HUDEP-2 (cell line): Measurements from ENCODE around the gene KCNJ15.
A peak's percentile ranks its signal among the peaks of the same experiment; 100 is the strongest.

ENCODE experiments used
- DNase-seq, 76 experiments: peaks; one replicate each; lab custom pipeline; 2025; ENCODE audit not compliant: unreplicated experiment in 76 of 76; lab: John Stamatoyannopoulos, UW

Gene KCNJ15

DNA sequence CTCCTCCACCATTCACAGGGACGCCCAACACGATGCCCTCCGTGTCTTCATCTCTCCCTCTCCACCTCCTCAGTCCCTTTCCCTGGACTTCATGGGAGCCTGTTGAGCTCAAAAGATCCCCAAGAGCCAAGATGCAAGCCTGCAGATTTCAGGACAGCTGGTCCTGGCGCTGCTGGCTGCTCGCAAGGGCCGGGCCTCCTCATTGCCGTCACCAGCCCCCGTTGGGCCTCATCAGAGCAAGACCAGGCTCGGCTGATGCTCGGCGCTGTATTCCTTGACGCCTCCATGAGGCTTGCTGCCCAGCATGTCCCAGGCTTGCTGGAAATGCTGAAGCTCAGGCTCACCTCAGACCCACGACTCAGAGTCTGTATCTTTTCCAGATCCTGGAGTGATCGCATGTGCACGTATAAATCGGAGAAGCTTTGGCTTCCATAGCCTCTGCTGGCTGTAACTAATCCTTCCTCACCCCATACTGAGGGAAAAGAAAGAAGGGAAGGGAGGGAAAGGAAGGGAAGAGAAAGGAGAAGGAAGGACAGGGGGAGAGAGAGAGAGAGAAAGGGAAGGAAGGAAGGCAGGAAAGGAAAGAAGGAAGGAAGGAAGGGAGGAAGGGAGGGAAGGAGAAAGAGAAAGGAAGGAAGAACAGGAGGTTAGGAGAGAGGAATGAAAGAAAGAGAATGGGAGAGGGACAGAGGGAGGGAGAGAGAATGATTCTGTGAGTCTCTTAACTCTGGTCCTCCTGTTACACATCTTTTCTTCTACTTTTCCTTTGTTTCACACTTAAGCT, 94.6 kb downstream of the KCNJ15 start:
- DNase-seq: no peak

DNA sequence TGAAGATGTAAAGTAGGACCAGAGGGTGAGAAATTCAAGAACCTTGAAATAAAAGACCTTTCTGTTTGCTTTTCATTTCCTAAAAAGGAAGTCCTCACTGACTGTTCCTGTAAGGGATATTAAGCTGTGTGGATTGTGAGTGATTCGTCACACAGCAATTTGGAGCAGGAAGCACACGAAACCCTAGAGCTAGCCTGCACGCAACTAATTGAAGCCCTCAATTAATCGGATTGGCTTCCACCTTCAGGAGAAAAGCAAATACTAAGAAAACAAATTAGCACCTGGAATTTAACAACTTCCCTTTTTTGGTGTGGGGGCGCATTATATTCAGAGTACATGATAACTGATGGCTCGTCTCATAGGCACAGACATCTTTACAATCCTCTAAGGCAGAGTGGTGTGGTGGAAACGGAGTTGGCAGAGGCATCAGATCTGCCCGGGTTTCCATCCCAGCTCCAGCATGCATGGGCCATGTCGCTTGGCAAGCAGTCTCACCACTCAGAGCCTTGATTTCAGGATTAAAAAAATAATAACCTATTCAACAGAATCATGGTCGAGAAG, 95.2 kb downstream of the KCNJ15 start:
- DNase-seq: no peak

DNA sequence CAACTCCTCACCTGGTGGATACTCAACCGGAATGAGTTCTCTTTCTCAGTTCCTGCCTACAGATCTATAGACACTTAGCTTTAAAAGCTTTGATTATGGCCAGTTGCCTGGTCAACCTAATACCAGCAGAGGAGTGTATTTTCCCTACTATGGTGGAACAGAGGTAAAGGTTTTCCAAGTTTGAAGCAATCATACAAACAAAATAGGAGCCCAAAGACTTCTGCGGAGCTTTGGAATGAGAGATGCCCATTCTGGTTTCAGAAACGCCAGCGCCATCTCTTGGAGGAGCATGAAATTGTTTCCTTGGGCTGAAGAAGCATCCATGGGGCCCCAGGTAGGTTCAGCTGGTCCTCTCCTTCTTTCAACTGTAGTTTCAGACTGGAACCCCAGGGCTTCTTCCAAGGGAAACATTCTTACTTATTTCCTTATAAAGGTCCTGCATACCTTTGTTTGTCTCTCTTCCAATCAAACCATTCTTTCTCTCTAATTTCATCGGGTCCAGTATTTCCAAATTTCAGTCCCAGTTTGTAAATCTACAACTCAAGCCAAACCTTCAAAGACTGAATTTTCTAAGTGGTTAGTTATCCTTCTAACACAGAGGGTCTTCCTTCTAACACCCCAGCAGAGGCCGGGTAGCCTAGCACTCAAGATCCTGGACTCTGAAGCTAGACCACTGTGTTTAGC, 95.9 kb downstream of the KCNJ15 start:
- peak in 42 of 76 experiments; percentile 2 to 74 (median 30) for DNase-seq

DNA sequence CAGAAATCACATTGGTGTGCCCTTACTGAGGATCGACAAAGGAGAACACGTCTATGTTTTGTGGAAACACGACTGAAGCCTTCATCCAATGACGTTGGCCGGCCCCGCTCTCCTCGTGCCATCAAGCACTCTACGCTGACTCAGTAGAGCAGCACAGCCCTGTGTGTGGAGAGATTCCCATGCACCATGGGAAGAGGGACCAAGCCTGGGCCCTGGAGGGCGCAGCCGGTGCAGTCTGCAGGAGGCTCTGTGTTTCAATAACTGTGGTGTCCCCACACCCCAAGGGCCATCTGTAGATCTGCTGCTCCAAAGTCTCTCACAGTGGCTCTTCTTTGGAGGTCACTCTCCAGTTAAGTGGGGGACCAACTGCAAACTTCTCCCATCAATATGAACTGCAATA, 97.4 kb downstream of the KCNJ15 start:
- DNase-seq: no peak

DNA sequence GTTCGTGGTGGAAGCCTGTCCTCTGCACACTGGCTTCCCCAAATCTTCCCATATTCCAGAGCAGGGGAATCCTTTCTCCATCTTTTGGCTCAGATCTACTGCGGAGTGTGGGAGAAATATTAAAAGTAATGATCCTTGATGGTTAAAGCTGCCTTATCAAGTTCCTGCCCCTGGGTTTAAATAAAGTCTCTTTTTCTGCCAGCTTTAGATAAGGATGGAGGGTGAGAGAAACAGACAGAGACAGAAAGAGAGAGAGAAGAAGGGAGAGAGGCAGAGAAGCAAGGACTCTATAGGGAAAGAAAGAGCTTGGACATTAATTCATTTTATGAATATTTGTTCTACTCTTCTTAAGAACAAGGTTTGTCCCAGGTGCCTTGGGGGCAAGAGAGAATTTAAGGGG, 98.0 kb downstream of the KCNJ15 start:
- peak in 12 of 76 experiments; percentile 8 to 55 (median 17) for DNase-seq

DNA sequence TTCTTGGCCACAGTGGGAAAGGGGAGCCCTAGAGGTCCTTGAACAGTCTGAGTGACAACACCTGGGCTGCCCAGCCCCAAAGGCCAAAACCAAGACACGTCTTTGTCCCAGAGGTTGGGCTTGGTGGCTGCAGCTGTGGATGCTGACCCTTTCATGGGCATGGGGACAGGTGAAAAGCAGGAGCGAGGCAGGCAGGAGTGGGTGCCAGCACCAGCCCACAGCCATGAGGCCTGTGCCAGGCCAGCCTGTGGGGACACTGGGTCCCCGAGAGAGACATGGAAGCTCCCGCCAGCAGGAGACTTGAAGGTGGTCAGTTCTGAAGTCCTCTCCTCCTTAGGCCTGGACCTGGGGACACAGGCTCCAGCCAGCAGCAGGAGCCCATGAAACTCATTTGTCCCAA, 98.6 kb downstream of the KCNJ15 start:
- DNase-seq: peak in 1 of 76 experiments; percentile 66

DNA sequence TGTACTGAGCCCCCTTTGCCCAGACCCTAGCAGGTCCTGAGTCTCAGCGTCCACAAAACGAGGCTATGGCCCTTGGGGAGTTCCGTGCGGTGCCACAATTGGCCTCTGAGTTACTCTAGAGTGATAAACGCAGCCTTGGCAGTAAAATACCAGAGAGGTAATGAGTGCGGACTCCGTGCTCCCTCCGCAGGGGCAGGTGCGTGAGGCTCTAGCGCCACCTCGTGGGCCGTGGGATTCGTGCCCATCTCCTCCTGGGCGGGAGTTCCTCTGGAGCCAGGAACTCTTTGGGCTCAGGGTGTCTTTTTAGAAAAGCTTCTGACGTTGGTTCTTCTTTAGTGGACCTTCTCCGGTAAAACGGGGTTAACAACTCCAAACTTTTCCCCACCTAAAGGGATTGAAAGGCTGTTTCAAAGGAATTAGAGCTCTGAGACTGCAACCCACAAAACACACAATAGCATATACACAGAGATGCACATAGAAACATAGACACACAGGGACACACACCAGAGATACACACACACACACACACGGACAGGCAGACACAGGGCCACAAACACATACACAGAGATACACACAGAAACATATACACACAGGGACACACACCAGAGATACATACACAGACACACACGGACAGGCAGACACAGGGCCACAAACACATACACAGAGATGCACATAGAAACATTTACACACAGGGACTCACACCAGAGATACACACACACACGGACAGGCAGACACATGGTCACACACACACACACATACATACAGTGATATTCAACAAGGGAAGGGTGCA, 99.4 kb downstream of the KCNJ15 start:
- DNase-seq: peak in 74 of 76 experiments; percentile 22 to 91 (median 77)
